Measurements from ENCODE around the gene GNB5. TPM values are rescaled to one million over a fixed set of nuclear protein-coding genes. Genes with fewer than 3 reads are reported as not detected.

The GNB5 gene
- total RNA-seq, 4 donors from 2014 or later: 12.2 to 24.0 (median 17.2) TPM

DNA sequence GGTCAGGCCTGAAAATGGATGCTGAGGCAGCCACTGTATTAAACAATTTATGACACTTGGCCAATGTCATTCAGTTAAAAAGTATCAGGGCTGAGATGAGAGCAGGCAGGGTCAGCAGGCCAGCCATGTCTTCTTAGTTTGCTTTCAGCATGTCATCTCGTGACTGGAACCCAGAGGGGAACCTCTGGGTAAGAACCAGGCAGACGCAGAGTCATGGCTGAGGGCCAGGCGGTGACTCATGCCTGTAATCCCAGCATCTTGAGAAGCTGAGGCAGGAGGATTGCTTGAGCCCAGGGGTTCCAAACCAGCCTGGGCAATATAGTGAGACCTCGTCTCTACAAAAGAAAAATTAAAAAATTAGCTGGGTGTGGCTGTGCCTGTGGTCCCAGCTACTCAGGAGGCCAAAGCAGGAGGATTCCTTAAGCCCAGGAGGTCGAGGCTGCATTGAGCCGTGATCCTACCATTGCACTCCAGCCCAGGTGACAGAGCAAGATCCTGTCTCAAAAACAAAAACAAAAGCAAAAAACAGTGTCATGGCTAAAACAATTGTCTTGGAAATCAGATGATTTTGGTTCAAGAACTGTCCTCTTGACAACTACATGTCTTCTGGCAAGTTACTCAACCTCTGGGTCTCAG is 90.3 kb downstream of the GNB5 start:
- TF ChIP-seq, protein P1, sequence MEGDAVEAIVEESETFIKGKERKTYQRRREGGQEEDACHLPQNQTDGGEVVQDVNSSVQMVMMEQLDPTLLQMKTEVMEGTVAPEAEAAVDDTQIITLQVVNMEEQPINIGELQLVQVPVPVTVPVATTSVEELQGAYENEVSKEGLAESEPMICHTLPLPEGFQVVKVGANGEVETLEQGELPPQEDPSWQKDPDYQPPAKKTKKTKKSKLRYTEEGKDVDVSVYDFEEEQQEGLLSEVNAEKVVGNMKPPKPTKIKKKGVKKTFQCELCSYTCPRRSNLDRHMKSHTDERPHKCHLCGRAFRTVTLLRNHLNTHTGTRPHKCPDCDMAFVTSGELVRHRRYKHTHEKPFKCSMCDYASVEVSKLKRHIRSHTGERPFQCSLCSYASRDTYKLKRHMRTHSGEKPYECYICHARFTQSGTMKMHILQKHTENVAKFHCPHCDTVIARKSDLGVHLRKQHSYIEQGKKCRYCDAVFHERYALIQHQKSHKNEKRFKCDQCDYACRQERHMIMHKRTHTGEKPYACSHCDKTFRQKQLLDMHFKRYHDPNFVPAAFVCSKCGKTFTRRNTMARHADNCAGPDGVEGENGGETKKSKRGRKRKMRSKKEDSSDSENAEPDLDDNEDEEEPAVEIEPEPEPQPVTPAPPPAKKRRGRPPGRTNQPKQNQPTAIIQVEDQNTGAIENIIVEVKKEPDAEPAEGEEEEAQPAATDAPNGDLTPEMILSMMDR (IDR thresholded peaks at IDR 0.05; ENCODE audit: low read depth): no peak

DNA sequence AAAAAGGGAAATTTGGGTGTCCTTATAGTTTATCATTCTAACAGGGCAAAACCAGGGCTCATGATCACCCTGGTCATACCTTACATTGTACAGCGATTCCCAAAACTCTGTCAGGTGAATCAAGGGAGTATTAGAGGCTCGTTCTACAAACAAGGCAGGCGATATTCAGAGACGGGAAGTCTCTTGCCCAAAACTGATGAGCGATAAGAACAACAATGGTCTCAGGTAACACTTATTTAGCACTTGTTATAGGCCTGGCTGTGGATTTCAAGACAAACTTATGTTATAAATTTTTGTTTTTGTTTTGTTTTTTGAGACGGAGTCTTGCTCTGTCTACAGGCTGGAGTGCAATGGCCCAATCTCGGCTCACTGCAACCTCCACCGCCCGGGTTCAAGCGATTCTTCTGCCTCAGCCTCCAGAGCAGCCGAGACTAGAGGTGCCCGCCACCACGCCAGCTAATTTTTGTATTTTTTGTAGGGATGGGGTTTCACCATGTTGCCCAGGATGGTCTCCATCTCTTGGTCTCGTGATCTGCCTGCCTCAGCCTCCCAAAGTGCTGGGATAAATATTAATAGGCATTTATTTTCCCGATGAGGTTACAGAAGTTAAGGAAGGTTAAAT is 91.4 kb downstream of the GNB5 start:
- TF ChIP-seq, protein P1 (IDR thresholded peaks at IDR 0.05; ENCODE audit: low read depth): no peak

GRCh38 chr15:52098323-52098722 is 92.9 kb downstream of the GNB5 start:
- TF ChIP-seq, protein P1 (IDR thresholded peaks at IDR 0.05; ENCODE audit: low read depth): no peak

DNA sequence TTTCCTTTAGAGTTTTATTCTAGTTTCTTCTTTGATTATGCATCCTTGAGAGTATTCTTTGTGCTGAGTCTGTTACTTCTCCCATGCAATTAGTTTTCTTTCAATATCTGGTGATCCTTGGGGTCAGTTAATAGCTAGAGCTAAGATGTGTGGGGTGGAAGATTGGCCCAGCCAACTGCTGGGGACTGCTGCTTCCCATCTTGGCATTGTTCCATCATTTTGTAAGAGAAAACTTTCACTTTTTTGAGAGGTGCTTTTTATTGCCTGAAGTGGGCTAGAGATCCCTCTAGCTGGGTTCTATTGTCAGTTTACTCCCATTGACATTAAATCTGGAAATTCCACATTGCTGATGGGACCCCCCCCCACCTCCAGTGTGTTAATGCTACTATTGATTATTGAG is 94.0 kb downstream of the GNB5 start:
- TF ChIP-seq, protein P1 (IDR thresholded peaks at IDR 0.05; ENCODE audit: low read depth): no peak

GRCh38 chr15:52095597-52096262 is 95.5 kb downstream of the GNB5 start:
- TF ChIP-seq, protein P1 (IDR thresholded peaks at IDR 0.05; ENCODE audit: low read depth): no peak

GRCh38 chr15:52094811-52095584 is 96.2 kb downstream of the GNB5 start:
- TF ChIP-seq, protein P1 (IDR thresholded peaks at IDR 0.05; ENCODE audit: low read depth): no peak

Data from subcutaneous adipose tissue (tissue), 4 donors.